CD14-positive monocyte (primary cell): ENCODE results near the gene LGR4. TPM values are rescaled to one million over a fixed set of nuclear protein-coding genes. Genes with fewer than 3 reads are reported as not detected.

Experiments used
- DNase-seq, 3 donors: peaks; one replicate each; pipeline ENCODE4 v3.0.0-alpha.2; 2011 to 2022
- H2AFZ ChIP-seq: 2 replicates; pipeline ENCODE4 v1.6.0; 2012; ENCODE audit warnings: mild to moderate bottlenecking, low read depth, low read length, inconsistent platforms; ENCODE audit not compliant: insufficient read depth, poor library complexity, severe bottlenecking
- H3K27ac ChIP-seq, 2 donors: 1 replicate in 1 of 2; 2 replicates in 1 of 2; pipeline ENCODE4 v1.5.1; 2012 to 2013; ENCODE audit warnings: low read length in 2 of 2, control low read depth in 1 of 2, inconsistent platforms in 1 of 2, low read depth in 1 of 2, mild to moderate bottlenecking in 1 of 2
- H3K27me3 ChIP-seq, 2 donors: one replicate each; pipeline versions ENCODE4 v1.6.0 to v1.6.1; 2011 to 2013; ENCODE audit warnings: low read length in 2 of 2; ENCODE audit not compliant: control insufficient read depth in 2 of 2, insufficient read depth in 2 of 2
- H3K36me3 ChIP-seq, 2 donors: replicated peaks in 1 of 2; 1 replicate in 1 of 2; 2 replicates in 1 of 2; pipeline versions ENCODE4 v1.5.1 to v1.6.1; 2012 to 2013; ENCODE audit warnings: low read length in 2 of 2, control low read depth in 1 of 2, inconsistent platforms in 1 of 2, mild to moderate bottlenecking in 1 of 2; ENCODE audit not compliant: insufficient read depth in 2 of 2, control insufficient read depth in 1 of 2
- H3K4me1 ChIP-seq, 2 donors: 1 replicate in 1 of 2; 2 replicates in 1 of 2; pipeline versions ENCODE4 v1.5.1 to v1.6.1; 2012 to 2013; ENCODE audit warnings: low read length in 2 of 2, control low read depth in 1 of 2, inconsistent platforms in 1 of 2, mild to moderate bottlenecking in 1 of 2, moderate library complexity in 1 of 2; ENCODE audit not compliant: insufficient read depth in 2 of 2, control insufficient read depth in 1 of 2
- H3K4me2 ChIP-seq: replicated peaks from 2 replicates; pipeline ENCODE3; 2012; ENCODE audit warnings: low read length, moderate library complexity, mild to moderate bottlenecking; ENCODE audit not compliant: poor library complexity, severe bottlenecking; ENCODE audit errors: extremely low read depth
- H3K4me3 ChIP-seq, 3 experiments: fragments of 200-600 bp in 1 of 3; sonication (generic) in 1 of 3; replicated peaks in 1 of 3; 1 replicate in 2 of 3; 2 replicates in 1 of 3; pipeline ENCODE4 v1.5.1; 2011 to 2013; ENCODE audit warnings: low read length in 3 of 3, mild to moderate bottlenecking in 3 of 3, control low read depth in 2 of 3, low read depth in 2 of 3, inconsistent platforms in 1 of 3, moderate library complexity in 1 of 3
- H3K79me2 ChIP-seq: 2 replicates; pipeline ENCODE4 v1.6.0; 2012; ENCODE audit warnings: mild to moderate bottlenecking, control low read depth, inconsistent platforms, low read length, moderate library complexity; ENCODE audit not compliant: insufficient read depth
- H3K9ac ChIP-seq: 2 replicates; pipeline ENCODE4 v1.6.0; 2017; ENCODE audit warnings: low read length, mild to moderate bottlenecking; ENCODE audit not compliant: insufficient read depth, poor library complexity, severe bottlenecking
- H3K9me3 ChIP-seq, 2 donors: replicated peaks in 1 of 2; 1 replicate in 1 of 2; 2 replicates in 1 of 2; pipeline versions ENCODE4 v1.5.1 to v1.6.1; 2012 to 2013; ENCODE audit warnings: low read length in 2 of 2, control low read depth in 1 of 2; ENCODE audit not compliant: control insufficient read depth in 1 of 2, insufficient read depth in 1 of 2
- H4K20me1 ChIP-seq: 2 replicates; pipeline ENCODE4 v1.6.0; 2012; ENCODE audit warnings: mild to moderate bottlenecking, low read length, control low read depth, moderate library complexity; ENCODE audit not compliant: insufficient read depth
- H3K27ac Mint-ChIP-seq, 7 donors: one replicate each; pipeline ENCODE4 v1.8.0; 2020; ENCODE audit warnings: mild to moderate bottlenecking in 7 of 7, mixed read lengths in 7 of 7, moderate library complexity in 6 of 7, inconsistent platforms in 2 of 7
- H3K27me3 Mint-ChIP-seq, 3 donors: one replicate each; pipeline ENCODE4 v1.8.0; 2021 to 2022; ENCODE audit warnings: low read depth in 3 of 3, mild to moderate bottlenecking in 3 of 3, mixed read lengths in 3 of 3, moderate library complexity in 3 of 3, inconsistent platforms in 1 of 3
- H3K36me3 Mint-ChIP-seq, 2 donors: one replicate each; pipeline ENCODE4 v1.8.0; 2020; ENCODE audit warnings: mixed read lengths in 2 of 2, inconsistent platforms in 1 of 2, mild to moderate bottlenecking in 1 of 2
- H3K4me1 Mint-ChIP-seq: one replicate; pipeline ENCODE4 v1.8.0; 2020; ENCODE audit warnings: mild to moderate bottlenecking, mixed read lengths
- H3K4me3 Mint-ChIP-seq, 2 donors: one replicate each; pipeline ENCODE4 v1.8.0; 2020; ENCODE audit warnings: mild to moderate bottlenecking in 2 of 2, mixed read lengths in 2 of 2, moderate library complexity in 1 of 2
- H3K9me3 Mint-ChIP-seq, 7 donors: one replicate each; pipeline ENCODE4 v1.8.0; 2020 to 2022; ENCODE audit warnings: mixed read lengths in 7 of 7, mild to moderate bottlenecking in 6 of 7, moderate library complexity in 6 of 7, inconsistent platforms in 2 of 7
- WGBS: methylation state at CpG from one replicate; pipeline ENCODE4 v1.1.5; 2013; ENCODE audit warnings: missing lambda C conversion rate; ENCODE audit not compliant: insufficient coverage; 5-methylcytosine and 5-hydroxymethylcytosine counted together
- intact Hi-C, 2 donors: fragments of 100-400 bp; cut with micrococcal nuclease; formaldehyde crosslinking; loops; one replicate each; pipeline versions ENCODE4 v1.15.0 to v1.15.1; 2023
- polyA plus RNA-seq, 3 donors: library from polyadenylated mRNA; depleted of rRNA in 1 of 3; unstranded in 2 of 3; stranded (reverse) in 1 of 3; fragments of 300-500 nt in 2 of 3; fragments of >200 nt in 1 of 3; fragmentation: Illumina TruSeq in 2 of 3; gene quantifications; 1 replicate in 2 of 3; 2 replicates in 1 of 3; pipeline ENCODE4 v1.2.3, GENCODE V29; 2012 to 2021
- TF ChIP-seq, protein P1 (sequence below): fragments of 200-600 bp; IDR thresholded peaks from one replicate; pipeline ENCODE4 v1.8.0; 2022; ENCODE audit warnings: antibody characterized with exemption, mild to moderate bottlenecking

Gene LGR4
- polyA plus RNA-seq, 3 donors: 0.67 to 0.92 (median 0.72) TPM

- no peak for DNase-seq
- Histone ChIP-seq H3K36me3 (no peaks in the 10 kb centered on the region), H3K4me1 (no peaks in the 10 kb centered on the region), H3K4me2 (no peak overlapping the region), H3K9ac (no peak overlapping the region), H3K27me3 (no peaks in the 10 kb centered on the region), H3K27ac (no peak overlapping the region), H3K79me2 (no peaks in the 10 kb centered on the region), H3K4me3 (no peak overlapping the region), H4K20me1 (no peaks in the 10 kb centered on the region), H3K9me3 (no peaks in the 10 kb centered on the region), H2AFZ (no peak overlapping the region)
- Mint-ChIP-seq H3K27me3 (no peaks in the 10 kb centered on the region), H3K36me3 (peaks cover 3 to 5% of the 10 kb centered on the region in 2 donors), H3K27ac (no peak overlapping the region), H3K4me1 (no peaks in the 10 kb centered on the region), H3K9me3 (peaks cover 0 to 4% (median 0%) of the 10 kb centered on the region in 7 donors), H3K4me3 (no peak overlapping the region)
- intact Hi-C loops: no loop called here
- no CpG with 5 or more reads among the region's 2 CpGs for WGBS
- TF ChIP-seq, protein P1, sequence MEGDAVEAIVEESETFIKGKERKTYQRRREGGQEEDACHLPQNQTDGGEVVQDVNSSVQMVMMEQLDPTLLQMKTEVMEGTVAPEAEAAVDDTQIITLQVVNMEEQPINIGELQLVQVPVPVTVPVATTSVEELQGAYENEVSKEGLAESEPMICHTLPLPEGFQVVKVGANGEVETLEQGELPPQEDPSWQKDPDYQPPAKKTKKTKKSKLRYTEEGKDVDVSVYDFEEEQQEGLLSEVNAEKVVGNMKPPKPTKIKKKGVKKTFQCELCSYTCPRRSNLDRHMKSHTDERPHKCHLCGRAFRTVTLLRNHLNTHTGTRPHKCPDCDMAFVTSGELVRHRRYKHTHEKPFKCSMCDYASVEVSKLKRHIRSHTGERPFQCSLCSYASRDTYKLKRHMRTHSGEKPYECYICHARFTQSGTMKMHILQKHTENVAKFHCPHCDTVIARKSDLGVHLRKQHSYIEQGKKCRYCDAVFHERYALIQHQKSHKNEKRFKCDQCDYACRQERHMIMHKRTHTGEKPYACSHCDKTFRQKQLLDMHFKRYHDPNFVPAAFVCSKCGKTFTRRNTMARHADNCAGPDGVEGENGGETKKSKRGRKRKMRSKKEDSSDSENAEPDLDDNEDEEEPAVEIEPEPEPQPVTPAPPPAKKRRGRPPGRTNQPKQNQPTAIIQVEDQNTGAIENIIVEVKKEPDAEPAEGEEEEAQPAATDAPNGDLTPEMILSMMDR: no peak
Measured at GRCh38 chr11:27331981-27332380, 140.6 kb downstream of the LGR4 start.

DNA sequence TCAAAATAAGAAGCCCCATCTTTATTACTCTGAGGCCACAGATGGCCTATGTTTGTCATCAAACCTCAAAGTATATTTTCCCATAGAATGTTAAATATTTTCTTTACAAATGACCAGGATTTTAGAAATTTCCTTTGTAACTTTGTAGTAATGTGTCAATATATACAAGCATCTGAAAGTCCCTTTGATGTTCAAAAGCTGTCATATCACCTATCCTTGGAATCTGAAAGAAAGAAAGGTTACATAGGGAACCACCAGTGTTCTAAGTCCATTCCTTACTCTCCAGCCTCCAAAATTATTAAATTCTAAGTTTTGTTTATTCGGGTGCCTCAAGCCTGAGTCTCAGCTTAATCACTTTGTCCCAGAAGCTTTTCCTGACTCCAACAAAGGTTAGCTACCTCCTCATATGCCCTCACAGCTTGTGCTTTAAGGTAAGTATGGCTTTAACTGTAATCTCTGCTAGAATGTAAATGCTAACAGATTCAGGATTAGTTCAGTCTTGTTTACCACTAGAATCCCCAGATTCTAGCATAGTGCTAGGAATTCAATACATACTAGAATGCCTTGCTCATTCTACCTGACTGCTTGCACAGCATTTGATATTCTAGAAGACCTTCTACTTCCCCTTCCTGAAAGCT lies 141.8 kb downstream of the LGR4 start:
- Histone ChIP-seq H3K9ac (no peak overlapping the region), H3K79me2 (no peaks in the 10 kb centered on the region), H2AFZ (no peak overlapping the region), H3K27me3 (no peaks in the 10 kb centered on the region), H3K9me3 (no peaks in the 10 kb centered on the region), H3K4me1 (no peaks in the 10 kb centered on the region), H3K4me2 (no peak overlapping the region), H4K20me1 (no peaks in the 10 kb centered on the region), H3K27ac (no peak overlapping the region), H3K4me3 (no peak overlapping the region), H3K36me3 (no peaks in the 10 kb centered on the region)
- H3K36me3 Mint-ChIP-seq: peaks cover 0 to 5% of the 10 kb centered on the region in 2 donors
- DNase-seq: no peak
- TF ChIP-seq, protein P1: no peak
- H3K4me3 Mint-ChIP-seq: no peak overlapping the region
- no peak overlapping the region for H3K27ac Mint-ChIP-seq
- H3K27me3 Mint-ChIP-seq: peaks cover 0 to under 1% (median 0%) of the 10 kb centered on the region in 3 donors
- peaks cover 0 to 7% (median 3%) of the 10 kb centered on the region in 7 donors for H3K9me3 Mint-ChIP-seq
- intact Hi-C loops: no loop called here
- WGBS: no CpG with 5 or more reads among the region's 1 CpG
- no peaks in the 10 kb centered on the region for H3K4me1 Mint-ChIP-seq
